ENCODE measurements around the gene MAFG.

GRCh38 chr17:81899514-81900166 is 27.9 kb downstream of the MAFG start:
- TF ChIP-seq ZNF140 (tag by site-specific recombination; IDR thresholded peaks at IDR 0.05): no peak
- no peak for TF ChIP-seq ZNF658 (tag by site-specific recombination; IDR thresholded peaks at IDR 0.05)
- TF ChIP-seq ZNF473 (tag by site-specific recombination; IDR thresholded peaks at IDR 0.05): no peak
- TF ChIP-seq ZNF768 (tag by site-specific recombination; IDR thresholded peaks at IDR 0.05): no peak
- no peak for TF ChIP-seq ZBTB17 (tag by site-specific recombination; IDR thresholded peaks at IDR 0.05)
- TF ChIP-seq ZNF549 (tag by site-specific recombination; IDR thresholded peaks at IDR 0.05): no peak
- TF ChIP-seq, protein P1, sequence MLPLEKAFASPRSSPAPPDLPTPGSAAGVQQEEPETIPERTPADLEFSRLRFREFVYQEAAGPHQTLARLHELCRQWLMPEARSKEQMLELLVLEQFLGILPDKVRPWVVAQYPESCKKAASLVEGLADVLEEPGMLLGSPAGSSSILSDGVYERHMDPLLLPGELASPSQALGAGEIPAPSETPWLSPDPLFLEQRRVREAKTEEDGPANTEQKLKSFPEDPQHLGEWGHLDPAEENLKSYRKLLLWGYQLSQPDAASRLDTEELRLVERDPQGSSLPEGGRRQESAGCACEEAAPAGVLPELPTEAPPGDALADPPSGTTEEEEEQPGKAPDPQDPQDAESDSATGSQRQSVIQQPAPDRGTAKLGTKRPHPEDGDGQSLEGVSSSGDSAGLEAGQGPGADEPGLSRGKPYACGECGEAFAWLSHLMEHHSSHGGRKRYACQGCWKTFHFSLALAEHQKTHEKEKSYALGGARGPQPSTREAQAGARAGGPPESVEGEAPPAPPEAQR (tag by site-specific recombination; IDR thresholded peaks at IDR 0.05): no peak
- TF ChIP-seq MEIS1 (CRISPR knock-in tag; IDR thresholded peaks at IDR 0.05; ENCODE audit: borderline replicate concordance): no peak
- no peak for TF ChIP-seq ZNF146 (tag by site-specific recombination; IDR thresholded peaks at IDR 0.05)
- TF ChIP-seq, protein P2, sequence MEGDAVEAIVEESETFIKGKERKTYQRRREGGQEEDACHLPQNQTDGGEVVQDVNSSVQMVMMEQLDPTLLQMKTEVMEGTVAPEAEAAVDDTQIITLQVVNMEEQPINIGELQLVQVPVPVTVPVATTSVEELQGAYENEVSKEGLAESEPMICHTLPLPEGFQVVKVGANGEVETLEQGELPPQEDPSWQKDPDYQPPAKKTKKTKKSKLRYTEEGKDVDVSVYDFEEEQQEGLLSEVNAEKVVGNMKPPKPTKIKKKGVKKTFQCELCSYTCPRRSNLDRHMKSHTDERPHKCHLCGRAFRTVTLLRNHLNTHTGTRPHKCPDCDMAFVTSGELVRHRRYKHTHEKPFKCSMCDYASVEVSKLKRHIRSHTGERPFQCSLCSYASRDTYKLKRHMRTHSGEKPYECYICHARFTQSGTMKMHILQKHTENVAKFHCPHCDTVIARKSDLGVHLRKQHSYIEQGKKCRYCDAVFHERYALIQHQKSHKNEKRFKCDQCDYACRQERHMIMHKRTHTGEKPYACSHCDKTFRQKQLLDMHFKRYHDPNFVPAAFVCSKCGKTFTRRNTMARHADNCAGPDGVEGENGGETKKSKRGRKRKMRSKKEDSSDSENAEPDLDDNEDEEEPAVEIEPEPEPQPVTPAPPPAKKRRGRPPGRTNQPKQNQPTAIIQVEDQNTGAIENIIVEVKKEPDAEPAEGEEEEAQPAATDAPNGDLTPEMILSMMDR (tag by site-specific recombination; IDR thresholded peaks at IDR 0.05): no peak
- TF ChIP-seq, protein P3, sequence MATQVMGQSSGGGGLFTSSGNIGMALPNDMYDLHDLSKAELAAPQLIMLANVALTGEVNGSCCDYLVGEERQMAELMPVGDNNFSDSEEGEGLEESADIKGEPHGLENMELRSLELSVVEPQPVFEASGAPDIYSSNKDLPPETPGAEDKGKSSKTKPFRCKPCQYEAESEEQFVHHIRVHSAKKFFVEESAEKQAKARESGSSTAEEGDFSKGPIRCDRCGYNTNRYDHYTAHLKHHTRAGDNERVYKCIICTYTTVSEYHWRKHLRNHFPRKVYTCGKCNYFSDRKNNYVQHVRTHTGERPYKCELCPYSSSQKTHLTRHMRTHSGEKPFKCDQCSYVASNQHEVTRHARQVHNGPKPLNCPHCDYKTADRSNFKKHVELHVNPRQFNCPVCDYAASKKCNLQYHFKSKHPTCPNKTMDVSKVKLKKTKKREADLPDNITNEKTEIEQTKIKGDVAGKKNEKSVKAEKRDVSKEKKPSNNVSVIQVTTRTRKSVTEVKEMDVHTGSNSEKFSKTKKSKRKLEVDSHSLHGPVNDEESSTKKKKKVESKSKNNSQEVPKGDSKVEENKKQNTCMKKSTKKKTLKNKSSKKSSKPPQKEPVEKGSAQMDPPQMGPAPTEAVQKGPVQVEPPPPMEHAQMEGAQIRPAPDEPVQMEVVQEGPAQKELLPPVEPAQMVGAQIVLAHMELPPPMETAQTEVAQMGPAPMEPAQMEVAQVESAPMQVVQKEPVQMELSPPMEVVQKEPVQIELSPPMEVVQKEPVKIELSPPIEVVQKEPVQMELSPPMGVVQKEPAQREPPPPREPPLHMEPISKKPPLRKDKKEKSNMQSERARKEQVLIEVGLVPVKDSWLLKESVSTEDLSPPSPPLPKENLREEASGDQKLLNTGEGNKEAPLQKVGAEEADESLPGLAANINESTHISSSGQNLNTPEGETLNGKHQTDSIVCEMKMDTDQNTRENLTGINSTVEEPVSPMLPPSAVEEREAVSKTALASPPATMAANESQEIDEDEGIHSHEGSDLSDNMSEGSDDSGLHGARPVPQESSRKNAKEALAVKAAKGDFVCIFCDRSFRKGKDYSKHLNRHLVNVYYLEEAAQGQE (tag by site-specific recombination; IDR thresholded peaks at IDR 0.05): no peak
- TF ChIP-seq, protein P4, sequence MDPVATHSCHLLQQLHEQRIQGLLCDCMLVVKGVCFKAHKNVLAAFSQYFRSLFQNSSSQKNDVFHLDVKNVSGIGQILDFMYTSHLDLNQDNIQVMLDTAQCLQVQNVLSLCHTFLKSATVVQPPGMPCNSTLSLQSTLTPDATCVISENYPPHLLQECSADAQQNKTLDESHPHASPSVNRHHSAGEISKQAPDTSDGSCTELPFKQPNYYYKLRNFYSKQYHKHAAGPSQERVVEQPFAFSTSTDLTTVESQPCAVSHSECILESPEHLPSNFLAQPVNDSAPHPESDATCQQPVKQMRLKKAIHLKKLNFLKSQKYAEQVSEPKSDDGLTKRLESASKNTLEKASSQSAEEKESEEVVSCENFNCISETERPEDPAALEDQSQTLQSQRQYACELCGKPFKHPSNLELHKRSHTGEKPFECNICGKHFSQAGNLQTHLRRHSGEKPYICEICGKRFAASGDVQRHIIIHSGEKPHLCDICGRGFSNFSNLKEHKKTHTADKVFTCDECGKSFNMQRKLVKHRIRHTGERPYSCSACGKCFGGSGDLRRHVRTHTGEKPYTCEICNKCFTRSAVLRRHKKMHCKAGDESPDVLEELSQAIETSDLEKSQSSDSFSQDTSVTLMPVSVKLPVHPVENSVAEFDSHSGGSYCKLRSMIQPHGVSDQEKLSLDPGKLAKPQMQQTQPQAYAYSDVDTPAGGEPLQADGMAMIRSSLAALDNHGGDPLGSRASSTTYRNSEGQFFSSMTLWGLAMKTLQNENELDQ (tag by site-specific recombination; IDR thresholded peaks at IDR 0.05; ENCODE audit: low read depth): no peak
- no peak for TF ChIP-seq GLI2 (tag by site-specific recombination; IDR thresholded peaks at IDR 0.05; ENCODE audit: borderline replicate concordance, low read depth)
